Measurements from ENCODE around the gene LAMB3.
A peak's percentile ranks its signal among the peaks of the same experiment; 100 is the strongest.

Gene LAMB3

GRCh38 chr1:209633335-209633997, 18.8 kb downstream of the LAMB3 start:
- DNase-seq (ENCODE audit: low read depth), result peak; percentile 84

- no peak for DNase-seq (ENCODE audit: low read depth)
Measured at GRCh38 chr1:209630383-209631225, 21.6 kb downstream of the LAMB3 start.

- DNase-seq (ENCODE audit: low read depth), result no peak
Measured at GRCh38 chr1:209629621-209630382, 22.4 kb downstream of the LAMB3 start.

- peak; percentile 24 for DNase-seq (ENCODE audit: low read depth)
Measured at GRCh38 chr1:209628618-209629299, 23.5 kb downstream of the LAMB3 start.

GRCh38 chr1:209627732-209628196, 24.5 kb downstream of the LAMB3 start:
- peak; percentile 88 for DNase-seq (ENCODE audit: low read depth)

- DNase-seq (ENCODE audit: low read depth), result no peak
Measured at GRCh38 chr1:209627027-209627731, 25.0 kb downstream of the LAMB3 start.

GRCh38 chr1:209626346-209627026, 25.7 kb downstream of the LAMB3 start:
- no peak for DNase-seq (ENCODE audit: low read depth)

- no peak for DNase-seq (ENCODE audit: low read depth)
Measured at GRCh38 chr1:209625791-209626285, 26.4 kb downstream of the LAMB3 start.

- peak; percentile 43 for DNase-seq (ENCODE audit: low read depth)
Measured at GRCh38 chr1:209624558-209625549, 27.4 kb downstream of the LAMB3 start.

- DNase-seq (ENCODE audit: low read depth), result no peak
Measured at GRCh38 chr1:209622841-209623829, 29.1 kb downstream of the LAMB3 start.

GRCh38 chr1:209621741-209622655, 30.2 kb downstream of the LAMB3 start:
- DNase-seq (ENCODE audit: low read depth), result no peak

- DNase-seq (ENCODE audit: low read depth), result no peak
Measured at GRCh38 chr1:209621286-209621685, 30.9 kb downstream of the LAMB3 start.

GRCh38 chr1:209620487-209620884, 31.7 kb downstream of the LAMB3 start:
- peak; percentile 23 for DNase-seq (ENCODE audit: low read depth)

GRCh38 chr1:209619696-209620486, 32.3 kb downstream of the LAMB3 start:
- DNase-seq (ENCODE audit: low read depth), result no peak

- DNase-seq (ENCODE audit: low read depth), result peak; percentile 30
Measured at GRCh38 chr1:209618756-209619420, 33.3 kb downstream of the LAMB3 start.

GRCh38 chr1:209618291-209618690, 33.9 kb downstream of the LAMB3 start:
- DNase-seq (ENCODE audit: low read depth), result no peak
